Suppressor macrophage treated with lipopolysaccharide for 1 hour (primary cell): ENCODE measurements around the gene RETN.

Experiments
- DNase-seq, 3 donors: peaks; one replicate each; pipeline ENCODE4 v3.0.0-alpha.2; 2020 to 2022

RETN gene

GRCh38 chr19:7685546-7686445 is 16.9 kb downstream of the RETN start:
- DNase-seq, result no peak

- no peak for DNase-seq
Measured at GRCh38 chr19:7687177-7687576, 18.3 kb downstream of the RETN start.

- DNase-seq, result no peak
Measured at GRCh38 chr19:7689165-7689564, 20.3 kb downstream of the RETN start.

GRCh38 chr19:7690779-7691258 is 22.0 kb downstream of the RETN start:
- DNase-seq, result no peak

GRCh38 chr19:7691497-7691896 is 22.6 kb downstream of the RETN start:
- DNase-seq, result no peak

GRCh38 chr19:7692417-7693088 is 23.7 kb downstream of the RETN start:
- DNase-seq, result no peak

GRCh38 chr19:7694499-7694898 is 25.6 kb downstream of the RETN start:
- DNase-seq, result peak; percentile 46 to 66 (median 63)

- DNase-seq, result no peak
Measured at GRCh38 chr19:7697721-7698287, 29.0 kb downstream of the RETN start.

- DNase-seq, result peak in 2 of 3 donors; percentile 39 to 46
Measured at GRCh38 chr19:7698583-7698982, 29.7 kb downstream of the RETN start.

- no peak for DNase-seq
Measured at GRCh38 chr19:7699003-7699402, 30.2 kb downstream of the RETN start.

GRCh38 chr19:7699417-7700401 is 30.9 kb downstream of the RETN start:
- peak; percentile 76 to 81 (median 81) for DNase-seq

- no peak for DNase-seq
Measured at GRCh38 chr19:7701049-7701653, 32.3 kb downstream of the RETN start.

- DNase-seq, result peak; percentile 70 to 76 (median 73)
Measured at GRCh38 chr19:7701654-7702457, 33.0 kb downstream of the RETN start, which contains the start of gene FCER2. Gene FCER2 (minus strand): TSS chr19:7702131. CDS start chr19:7699760, 2,371 bp downstream.

- DNase-seq, result no peak
Measured at GRCh38 chr19:7703332-7703731, 34.5 kb downstream of the RETN start.

GRCh38 chr19:7704280-7705060 is 35.6 kb downstream of the RETN start:
- DNase-seq, result no peak

- peak; percentile 94 to 96 (median 96) for DNase-seq
Measured at GRCh38 chr19:7705387-7706187, 36.7 kb downstream of the RETN start.

- peak; percentile 54 to 73 (median 72) for DNase-seq
Measured at GRCh38 chr19:7706188-7706954, 37.5 kb downstream of the RETN start.

- DNase-seq, result peak in 2 of 3 donors; percentile 34 to 48
Measured at GRCh38 chr19:7706955-7707456, 38.2 kb downstream of the RETN start.
